ENCODE data around the gene IDH2.

Gene IDH2

GRCh38 chr15:90047956-90048575, 54.2 kb downstream of the IDH2 start:
- in situ Hi-C loops (cut with HindIII; ENCODE audit: low sequenced_read_pairs) = no loop called here

GRCh38 chr15:90046911-90047392, 55.3 kb downstream of the IDH2 start:
- in situ Hi-C loops (cut with HindIII; ENCODE audit: low sequenced_read_pairs) = no loop called here

- in situ Hi-C loops (cut with HindIII; ENCODE audit: low sequenced_read_pairs) = no loop called here
Observed at GRCh38 chr15:90046289-90046688, 56.0 kb downstream of the IDH2 start.

- in situ Hi-C loops (cut with HindIII; ENCODE audit: low sequenced_read_pairs) = no loop called here
Observed at GRCh38 chr15:90044916-90045371, 57.3 kb downstream of the IDH2 start.

GRCh38 chr15:90044191-90044590, 58.1 kb downstream of the IDH2 start:
- in situ Hi-C loops (cut with HindIII; ENCODE audit: low sequenced_read_pairs) = no loop called here

- in situ Hi-C loops (cut with HindIII; ENCODE audit: low sequenced_read_pairs) = no loop called here
Observed at GRCh38 chr15:90043530-90044010, 58.7 kb downstream of the IDH2 start.

GRCh38 chr15:90042766-90043529, 59.3 kb downstream of the IDH2 start:
- in situ Hi-C loops (cut with HindIII; ENCODE audit: low sequenced_read_pairs) = no loop called here

GRCh38 chr15:90042356-90042755, 59.9 kb downstream of the IDH2 start:
- in situ Hi-C loops (cut with HindIII; ENCODE audit: low sequenced_read_pairs) = no loop called here

- in situ Hi-C loops (cut with HindIII; ENCODE audit: low sequenced_read_pairs) = no loop called here
Observed at GRCh38 chr15:90040618-90041017, 61.6 kb downstream of the IDH2 start.

- in situ Hi-C loops (cut with HindIII; ENCODE audit: low sequenced_read_pairs) = no loop called here
Observed at GRCh38 chr15:90039996-90040395, 62.3 kb downstream of the IDH2 start.

GRCh38 chr15:90038632-90039095, 63.6 kb downstream of the IDH2 start:
- in situ Hi-C loops (cut with HindIII; ENCODE audit: low sequenced_read_pairs) = no loop called here

GRCh38 chr15:90037961-90038631, 64.2 kb downstream of the IDH2 start:
- in situ Hi-C loops (cut with HindIII; ENCODE audit: low sequenced_read_pairs) = no loop called here

- in situ Hi-C loops (cut with HindIII; ENCODE audit: low sequenced_read_pairs) = no loop called here
Observed at GRCh38 chr15:90037511-90037860, 64.8 kb downstream of the IDH2 start.

- in situ Hi-C loops (cut with HindIII; ENCODE audit: low sequenced_read_pairs) = no loop called here
Observed at GRCh38 chr15:90036806-90037510, 65.3 kb downstream of the IDH2 start.

- in situ Hi-C loops (cut with HindIII; ENCODE audit: low sequenced_read_pairs) = no loop called here
Observed at GRCh38 chr15:90036343-90036742, 65.9 kb downstream of the IDH2 start.

- in situ Hi-C loops (cut with HindIII; ENCODE audit: low sequenced_read_pairs) = no loop called here
Observed at GRCh38 chr15:90035840-90036230, 66.4 kb downstream of the IDH2 start.

- in situ Hi-C loops (cut with HindIII; ENCODE audit: low sequenced_read_pairs) = no loop called here
Observed at GRCh38 chr15:90035095-90035839, 67.0 kb downstream of the IDH2 start.

GRCh38 chr15:90033448-90033847, 68.8 kb downstream of the IDH2 start:
- in situ Hi-C loops (cut with HindIII; ENCODE audit: low sequenced_read_pairs) = no loop called here

All from endothelial cell of hepatic sinusoid (primary cell).